HG03039 (cell line): Measurements from ENCODE around the gene KLHL3.

Source experiments
- ATAC-seq: cut with Tn5 transposase; IDR thresholded peaks from one replicate; pipeline ENCODE4 v1.9.1; 2021; ENCODE audit warnings: mild to moderate bottlenecking, moderate library complexity; ENCODE audit not compliant: unreplicated experiment

The KLHL3 gene

DNA sequence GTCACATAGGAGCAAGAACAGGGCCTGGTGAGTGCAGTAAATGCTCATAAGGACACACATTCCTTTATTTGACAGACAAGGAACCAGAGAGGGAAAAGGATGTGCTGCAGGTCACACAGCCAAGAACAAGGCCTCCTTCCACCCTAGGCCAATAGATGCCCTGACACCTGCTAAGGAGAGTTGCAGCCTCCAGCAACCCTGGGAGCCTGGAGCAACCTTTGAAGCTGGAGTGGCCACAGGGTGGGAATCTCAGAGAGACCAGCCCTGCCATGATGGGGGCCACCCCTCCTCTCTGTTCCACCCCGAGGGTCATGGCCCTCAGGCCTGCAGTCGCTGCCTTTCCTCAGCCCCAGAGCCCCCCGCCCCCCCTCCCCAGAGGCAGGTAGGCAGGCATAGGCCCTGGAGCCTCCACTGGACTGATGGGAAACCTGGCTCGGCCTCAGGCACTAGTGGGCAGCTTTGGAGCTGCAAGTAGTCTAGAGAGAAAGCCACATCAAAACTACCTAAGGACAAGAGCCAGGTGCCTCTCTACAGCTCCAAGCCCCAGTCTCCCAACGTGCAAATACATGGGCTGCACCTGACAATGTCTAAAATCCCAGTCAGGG is 120.6 kb downstream of the KLHL3 start:
- no peak for ATAC-seq

DNA sequence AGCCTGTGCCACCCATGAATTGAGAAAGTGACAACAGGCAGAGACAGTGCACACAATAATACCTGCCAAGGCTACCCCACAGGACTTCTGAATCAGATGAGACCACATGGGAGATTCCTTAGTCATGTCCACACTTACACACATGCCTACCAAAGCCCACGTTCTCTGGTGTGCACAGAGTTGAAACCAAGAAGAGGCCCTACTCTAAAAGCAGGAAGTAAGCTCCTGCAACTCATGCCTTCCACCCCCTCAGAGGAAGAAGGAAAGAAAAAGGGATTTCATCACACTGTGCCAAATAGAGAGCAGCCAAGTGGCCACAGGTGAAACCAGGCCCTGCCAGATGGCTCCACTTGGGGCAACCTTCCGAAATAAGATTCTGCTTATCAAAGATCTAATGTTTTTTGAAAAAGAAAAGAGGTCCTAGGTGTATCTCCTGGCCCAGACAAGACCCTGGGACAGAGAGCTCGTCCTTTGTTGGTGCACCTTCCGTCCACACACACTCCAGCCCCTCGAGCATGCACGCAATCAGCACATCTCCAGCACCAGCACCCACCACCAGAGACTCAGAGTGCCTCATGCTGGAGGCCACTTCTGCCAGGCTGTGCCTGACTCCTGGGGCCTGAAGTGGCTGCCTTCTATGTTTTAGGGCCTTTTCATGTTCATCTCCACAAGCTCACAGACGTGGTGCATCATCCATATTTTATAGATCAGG is 122.2 kb downstream of the KLHL3 start:
- ATAC-seq, result no peak

DNA sequence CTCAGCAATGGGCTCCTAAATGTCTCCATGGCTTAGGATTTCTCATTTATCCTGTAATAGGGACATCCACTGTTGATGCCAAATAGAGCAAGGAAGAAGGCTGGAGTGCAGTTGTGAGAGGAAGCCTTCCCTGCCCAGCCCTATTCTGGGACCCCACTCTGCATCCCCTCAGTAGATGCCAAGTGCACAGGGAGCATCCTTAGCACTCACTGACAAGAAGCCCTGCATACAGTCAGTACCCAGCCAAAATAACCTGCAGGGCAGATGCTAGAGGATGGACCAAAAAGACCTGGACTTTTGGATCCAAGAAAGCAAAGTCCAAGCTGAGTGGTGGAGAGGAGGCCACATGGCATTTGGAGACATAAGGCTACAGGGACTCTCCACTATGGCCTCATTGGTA is 123.3 kb downstream of the KLHL3 start:
- no peak for ATAC-seq

DNA sequence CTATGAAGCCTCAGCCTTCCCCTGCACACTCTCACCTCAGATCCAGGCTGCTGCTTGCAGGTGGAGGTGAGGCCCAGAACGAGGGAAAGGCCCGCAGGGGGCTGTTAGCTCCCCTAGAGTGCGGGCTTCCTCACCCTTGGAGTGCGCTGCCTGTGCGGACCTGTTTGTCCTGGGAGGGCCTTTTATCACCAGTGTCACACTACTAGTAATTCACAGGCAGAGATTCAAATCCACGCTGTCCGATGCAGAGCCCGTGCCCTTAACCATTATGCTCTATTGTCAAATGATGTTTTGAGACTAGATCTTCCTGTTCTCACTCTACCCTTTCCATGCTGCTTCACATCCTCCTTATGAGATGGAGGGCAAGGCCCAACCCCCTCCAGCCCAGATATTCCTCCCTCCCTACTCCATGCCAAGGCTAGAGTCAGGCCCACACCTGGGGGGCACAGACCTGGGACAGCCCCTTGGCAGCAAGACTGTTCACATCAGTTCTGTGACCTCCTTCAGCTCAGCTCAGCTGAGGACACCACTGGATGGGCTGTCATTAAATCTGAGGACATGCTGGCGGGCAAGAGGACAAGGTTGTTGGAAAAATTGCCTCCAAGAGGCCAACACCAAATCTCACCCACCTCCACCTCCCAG is 124.0 kb downstream of the KLHL3 start:
- no peak for ATAC-seq

DNA sequence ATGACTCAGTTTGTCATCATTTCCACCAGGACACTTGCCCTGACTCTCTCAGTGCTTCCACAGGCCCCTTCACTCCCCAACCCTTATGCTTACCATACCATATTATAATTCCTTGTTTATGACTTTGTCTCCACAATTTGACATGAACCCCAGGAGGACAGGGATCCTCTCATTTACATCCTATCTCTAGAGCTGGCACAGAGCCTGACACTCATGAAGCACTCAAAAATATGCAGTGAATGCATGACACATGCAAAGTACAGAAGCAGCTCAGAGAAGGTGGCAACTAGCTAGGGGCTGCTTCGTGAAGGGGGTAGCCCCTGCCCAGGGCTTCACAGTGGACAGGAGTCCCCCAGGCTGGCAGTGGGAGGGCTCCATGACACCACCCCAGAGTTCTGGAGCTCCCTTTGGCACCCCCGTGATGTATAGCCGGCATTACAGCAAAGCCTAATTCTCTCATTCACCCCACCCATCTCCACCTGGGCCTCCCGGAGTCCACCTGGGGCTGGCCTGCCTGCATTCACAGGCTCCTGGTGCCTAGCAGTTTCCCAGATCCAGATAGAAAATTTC is 124.8 kb downstream of the KLHL3 start:
- ATAC-seq, result no peak

DNA sequence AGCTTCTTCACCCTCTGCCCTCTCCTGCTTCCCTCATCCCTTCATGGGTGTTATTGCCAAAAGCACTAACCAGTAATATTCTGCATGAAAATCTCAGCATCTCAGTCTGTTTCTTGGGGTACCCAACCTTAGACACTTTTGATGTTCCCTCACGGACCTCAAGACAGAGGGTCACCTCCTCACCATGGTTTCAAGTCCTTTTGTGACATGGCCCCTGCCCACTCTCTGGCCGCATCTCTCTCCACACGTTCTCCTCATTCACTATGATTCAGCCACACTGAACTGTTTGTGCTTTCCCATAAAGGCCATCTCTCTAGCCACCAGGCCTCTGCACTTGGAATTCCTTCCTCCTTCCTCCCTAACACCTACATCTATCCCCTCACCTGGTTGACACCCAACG is 125.3 kb downstream of the KLHL3 start:
- no peak for ATAC-seq

DNA sequence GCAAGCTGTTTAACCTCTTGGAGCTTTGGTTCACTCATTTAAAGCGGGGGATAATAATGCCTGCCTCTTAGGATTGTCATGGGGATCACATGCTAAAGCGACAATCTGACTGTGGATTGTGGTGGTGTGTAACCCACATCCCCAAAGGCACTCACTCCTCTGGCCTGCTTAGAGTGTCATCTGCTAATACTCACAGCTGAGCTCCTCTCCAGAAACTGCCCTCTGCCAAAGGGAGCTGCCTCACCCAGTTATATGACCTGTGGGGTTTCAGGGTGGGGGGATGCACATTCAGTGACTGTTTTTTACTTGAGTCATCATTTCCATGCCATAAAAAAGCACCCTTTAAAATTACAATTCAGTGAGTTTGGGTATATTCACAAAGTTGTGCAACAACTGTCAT is 126.8 kb downstream of the KLHL3 start:
- no peak for ATAC-seq

DNA sequence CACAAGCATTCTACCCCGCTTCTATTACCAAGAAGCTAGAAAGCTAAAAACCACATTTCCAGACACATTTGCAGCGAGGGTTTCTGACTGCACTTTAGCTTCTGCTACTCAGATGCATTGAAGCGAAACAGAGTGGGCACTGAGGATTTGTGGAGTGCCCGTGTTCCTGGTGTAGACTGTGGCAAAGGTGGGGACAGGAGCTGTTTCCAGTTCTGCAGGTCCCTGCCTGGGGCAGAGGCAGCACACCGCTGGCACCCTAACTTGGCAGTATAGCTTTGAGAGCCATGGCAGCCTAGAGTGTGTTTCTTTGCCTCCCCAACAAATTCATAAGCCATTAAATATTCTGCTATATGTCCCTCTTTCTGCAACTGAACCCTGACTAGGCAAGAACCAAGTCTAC is 128.1 kb downstream of the KLHL3 start:
- no peak for ATAC-seq

DNA sequence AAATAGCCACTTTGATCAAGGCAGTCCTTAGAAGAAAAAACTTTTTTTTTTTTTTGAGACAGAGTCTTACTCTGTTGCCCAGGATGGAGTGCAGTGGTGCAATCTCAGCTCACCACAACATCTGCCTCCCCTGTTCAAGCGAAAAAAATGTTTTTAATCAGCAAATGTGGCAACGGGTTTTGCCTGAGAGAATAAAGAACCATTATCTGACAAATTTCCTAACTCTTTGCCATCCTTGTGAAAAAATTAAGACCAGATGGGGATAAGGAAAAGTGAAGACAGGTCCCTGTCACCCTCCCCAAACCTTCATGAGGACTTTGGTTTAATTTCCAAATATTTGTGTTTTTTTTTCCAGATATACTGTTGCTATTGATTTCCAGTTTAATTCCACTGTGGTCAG is 129.5 kb downstream of the KLHL3 start:
- no peak for ATAC-seq

DNA sequence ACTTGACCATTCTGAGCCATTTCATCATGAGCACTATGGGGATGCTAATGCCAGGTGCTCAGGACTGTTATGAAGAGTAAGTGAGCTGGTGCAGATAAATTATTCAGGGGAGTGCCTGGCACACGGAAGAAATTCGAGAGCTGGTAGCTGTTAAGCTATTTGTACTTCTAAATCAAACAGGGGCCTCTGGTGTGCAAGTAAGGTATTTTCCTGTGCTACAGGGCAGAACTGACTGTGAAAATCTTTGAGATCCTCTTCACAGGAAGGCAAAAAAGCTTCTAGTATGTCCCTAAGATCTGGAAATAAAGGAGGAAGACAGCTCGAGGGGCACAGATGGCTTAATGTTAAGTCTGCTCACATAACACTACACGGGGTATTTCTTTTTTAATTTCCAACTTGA is 130.5 kb downstream of the KLHL3 start:
- no peak for ATAC-seq

DNA sequence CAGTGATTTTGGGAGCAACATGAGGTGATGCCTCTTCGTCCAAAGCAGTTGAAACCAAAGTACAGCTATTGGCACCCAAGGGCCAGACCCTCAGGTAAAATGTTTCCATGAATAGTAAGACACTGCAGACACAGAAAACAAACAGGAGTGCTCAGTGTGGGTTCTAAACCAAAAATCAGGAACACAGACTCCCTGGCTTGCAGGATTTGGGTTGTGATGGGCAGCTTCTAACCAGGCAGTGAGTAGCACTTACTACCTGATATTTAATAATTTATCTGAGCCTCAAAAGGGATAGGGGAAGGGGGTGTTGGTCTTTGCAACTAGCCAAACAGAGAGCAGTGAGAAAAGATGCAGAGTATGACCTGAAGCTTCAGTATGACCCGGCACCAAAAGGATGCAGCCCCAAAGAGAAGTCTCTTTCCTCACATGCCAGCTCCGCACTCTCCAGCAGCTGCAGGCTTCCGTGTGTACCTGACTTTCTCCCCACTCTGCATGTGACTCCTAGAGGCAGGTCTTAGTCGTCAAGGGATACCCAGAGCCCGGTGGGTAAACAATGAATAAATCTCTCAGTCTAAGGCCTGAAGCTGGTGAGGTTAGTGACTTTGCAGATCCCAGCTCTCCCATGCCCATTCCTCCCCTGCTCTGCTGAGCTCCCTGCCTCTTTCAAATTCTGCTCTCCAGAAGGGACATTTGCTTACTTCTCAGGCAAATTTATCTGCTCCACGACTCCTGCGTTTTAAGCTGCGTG is 131.4 kb downstream of the KLHL3 start:
- no peak for ATAC-seq

DNA sequence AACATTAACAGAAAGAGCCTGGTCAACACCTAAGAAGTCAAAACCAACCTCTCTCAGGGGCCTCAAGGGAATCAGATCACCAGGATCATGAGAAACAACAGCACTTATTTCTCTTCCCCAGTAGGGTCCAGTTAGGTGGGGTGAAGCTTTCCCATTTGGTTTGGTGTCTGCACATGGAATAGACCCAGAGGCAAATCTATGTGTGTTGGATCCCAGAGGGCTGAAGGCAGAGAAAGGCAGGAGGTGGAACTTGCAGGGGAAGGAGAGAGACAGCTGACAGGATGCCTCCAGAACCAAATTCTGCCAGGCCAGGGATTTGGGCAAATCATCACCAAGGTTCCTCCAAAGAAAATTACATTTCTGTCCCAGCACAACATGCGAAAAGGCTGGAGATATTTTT is 132.0 kb downstream of the KLHL3 start:
- ATAC-seq, result no peak

DNA sequence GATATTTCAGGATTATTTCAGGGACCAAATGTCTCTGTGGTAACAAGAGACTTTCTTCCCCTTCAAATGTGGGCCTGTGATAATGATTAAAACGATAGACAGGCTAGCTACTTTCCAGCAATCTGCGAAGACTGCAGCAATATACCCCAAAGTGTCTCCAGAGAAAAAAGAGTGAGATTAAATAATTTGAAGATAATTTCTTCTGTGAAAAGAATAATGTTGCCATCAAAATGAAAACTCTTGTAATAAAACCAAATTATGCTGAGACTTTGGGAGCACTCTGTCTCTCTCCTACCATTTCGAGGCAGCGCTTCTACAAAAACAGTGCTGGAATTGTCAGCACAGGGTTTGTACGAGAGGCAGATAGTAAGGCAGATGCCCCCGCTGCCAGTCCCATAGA is 132.5 kb downstream of the KLHL3 start:
- no peak for ATAC-seq

DNA sequence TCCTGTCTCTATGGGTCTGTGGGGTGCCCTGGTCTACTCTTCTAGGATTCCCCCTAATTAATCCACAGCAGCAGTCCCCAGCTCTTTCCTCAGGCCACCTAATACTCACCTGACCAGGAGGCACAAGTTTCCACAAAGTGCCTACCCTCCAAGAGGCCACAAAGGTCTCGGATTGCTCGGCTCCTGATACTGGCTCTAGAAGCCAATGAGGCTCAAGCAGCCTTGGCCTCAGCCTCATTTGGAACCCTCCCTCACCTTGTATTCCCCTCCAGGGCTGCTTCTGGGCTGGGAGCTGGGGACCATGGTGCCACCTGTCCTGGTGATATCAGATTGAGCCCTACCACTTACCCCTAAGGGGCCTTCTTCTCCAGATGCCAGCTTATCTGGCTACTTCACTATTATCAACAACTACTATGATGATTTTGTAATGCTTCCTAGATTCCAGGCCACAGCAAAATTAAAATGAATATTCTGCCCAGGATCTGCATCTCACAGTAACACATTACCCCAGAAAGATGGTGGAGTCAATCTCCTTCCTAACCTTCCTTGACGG is 133.1 kb downstream of the KLHL3 start:
- ATAC-seq, result no peak

DNA sequence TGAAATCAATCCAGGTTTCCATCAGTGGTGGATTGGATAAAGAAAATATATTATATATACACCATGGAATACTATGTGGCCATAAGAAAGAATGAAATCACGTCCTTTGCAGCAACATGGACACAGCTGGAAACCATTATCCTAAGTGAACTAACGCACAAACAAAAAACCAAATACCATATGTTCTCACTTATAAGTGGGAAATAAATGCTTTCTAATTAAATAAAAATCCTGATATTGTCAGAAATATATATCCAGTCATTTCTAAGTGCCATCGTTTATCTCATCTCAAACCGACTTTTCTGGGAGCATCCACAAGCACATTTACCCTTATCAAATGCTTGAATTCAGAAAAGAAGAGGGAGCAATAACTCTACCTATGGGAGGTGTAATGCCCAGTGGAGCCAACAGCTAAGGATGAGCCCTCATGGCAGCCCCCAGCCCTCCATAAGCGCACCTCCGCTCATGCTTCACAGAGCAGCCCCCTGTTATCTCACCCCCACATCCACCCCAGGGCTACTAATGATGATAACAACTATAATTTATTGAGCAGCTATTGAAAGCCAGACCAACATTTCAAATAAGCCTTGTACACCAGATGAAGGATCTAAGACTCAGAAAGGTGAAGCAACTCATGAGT is 135.0 kb downstream of the KLHL3 start:
- ATAC-seq, result no peak

DNA sequence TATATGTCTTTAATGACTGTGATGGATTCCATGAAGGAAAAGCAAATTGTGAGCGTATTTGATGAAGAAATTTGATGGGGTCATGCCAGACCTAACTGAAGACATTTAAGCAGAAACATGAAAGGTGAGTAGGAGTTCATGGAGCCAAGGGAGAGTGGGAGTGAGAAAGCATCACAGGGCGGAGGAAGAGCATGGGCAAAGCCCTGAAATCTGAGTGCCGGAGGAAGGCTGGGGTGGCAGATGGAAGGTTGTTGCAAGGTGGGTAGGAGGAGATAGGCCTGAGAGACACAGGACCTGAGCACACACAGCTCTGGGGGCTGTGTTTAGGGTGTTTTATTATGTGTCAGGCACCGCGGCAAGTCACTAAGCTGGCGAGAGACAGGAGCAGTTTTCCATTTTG is 136.4 kb downstream of the KLHL3 start:
- ATAC-seq, result no peak

DNA sequence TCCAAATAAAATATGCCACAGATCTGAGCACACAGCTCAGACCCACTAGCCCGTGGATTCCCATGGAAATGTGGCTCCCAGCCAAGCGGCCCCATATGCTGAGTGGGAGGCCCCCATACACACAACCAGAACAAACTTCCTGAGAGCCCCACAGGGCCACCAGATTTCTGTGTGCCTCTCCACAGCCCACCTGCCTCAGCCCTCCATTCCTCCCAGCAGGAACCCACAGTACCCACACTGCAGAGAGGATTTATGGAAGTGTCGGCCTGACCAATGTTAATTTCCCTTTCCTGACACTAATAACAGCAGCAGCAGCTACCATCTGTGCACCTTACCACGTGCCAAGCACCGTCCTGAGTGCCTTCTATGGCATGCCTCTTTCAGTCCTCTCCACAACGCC is 137.5 kb downstream of the KLHL3 start:
- no peak for ATAC-seq

DNA sequence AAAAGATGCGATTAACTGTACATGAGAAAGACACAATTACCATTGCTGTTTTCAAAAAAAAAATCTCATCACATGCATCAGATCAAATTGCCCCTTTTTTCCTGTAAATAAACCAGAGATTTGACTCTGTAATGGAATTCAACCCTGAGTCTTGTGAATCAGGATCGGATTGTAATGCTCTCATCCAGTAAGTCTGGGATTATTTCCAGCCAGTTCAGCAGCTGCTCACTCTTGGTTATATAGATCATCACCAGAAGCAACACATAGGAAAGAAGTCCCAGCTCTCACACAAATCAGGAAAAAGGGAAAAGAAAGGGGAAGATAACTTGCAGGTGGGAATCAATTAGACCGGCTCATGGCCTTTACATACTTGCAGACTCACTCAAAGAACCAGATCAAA is 138.9 kb downstream of the KLHL3 start:
- no peak for ATAC-seq

DNA sequence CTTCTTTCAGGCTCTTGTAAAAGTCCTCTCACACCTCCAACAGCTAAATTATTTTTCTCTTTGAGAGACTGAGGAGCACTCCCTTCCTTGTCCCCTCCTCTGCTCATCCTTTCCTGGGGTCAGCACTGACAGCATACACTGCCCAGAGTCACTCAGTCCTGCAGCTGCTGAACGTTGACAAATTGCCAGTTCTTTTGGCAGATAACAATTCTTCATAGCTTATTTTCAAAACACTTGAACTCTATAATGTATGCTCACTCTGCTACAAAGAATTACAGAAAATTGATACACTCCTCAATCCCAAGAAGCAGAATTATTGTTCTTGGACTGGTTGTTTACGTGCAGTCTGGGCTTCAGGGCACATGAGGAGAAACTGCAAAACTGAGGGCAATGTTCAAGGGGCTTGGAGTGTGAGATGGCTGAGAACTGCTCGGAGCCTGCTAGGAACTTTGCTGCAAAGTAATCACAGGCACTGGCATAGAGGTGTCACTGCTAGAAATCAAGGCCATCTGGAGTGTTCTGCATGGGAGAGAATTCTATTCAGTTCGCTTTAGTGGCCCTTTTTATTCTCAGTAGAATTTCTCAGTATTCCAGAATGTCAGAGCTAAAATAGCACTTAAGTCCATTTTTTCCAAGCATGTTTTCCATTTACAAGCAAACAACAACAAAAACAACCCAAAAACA is 140.4 kb downstream of the KLHL3 start:
- no peak for ATAC-seq

DNA sequence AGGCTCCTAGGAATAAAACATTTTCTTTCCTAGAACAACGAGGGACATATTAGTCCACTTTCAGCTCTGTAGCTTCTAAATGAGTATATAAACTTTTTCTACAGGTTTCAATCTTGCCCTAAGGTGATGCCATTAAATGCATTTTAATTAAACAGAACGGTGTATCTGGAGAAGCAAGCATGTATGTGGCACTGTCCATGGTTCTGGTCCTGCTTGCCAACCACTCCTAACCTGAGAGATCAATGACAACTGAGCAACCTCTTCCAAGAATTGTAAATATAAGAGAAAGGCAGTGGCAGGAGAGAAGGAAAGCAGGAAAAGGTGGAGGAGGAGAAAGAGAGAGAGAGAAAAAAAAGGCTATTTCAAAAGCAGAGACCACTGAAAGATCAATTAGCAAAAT is 141.2 kb downstream of the KLHL3 start:
- no peak for ATAC-seq
